Activated CD8-positive, alpha-beta memory T cell treated with anti-CD3 and anti-CD28 coated beads, Interleukin-2, amount 50 U/mL, for 4 hours (primary cell): ENCODE results near the gene SYNDIG1.
"Not testable (repeated sequence)": the region's sequence is repeated elsewhere in the genome, so short reads cannot be mapped to it uniquely, and the experiment has no call there.

Experiments
- DNase-seq: peaks from one replicate; pipeline ENCODE4 v3.0.0-alpha.2; 2020

SYNDIG1 gene

DNA sequence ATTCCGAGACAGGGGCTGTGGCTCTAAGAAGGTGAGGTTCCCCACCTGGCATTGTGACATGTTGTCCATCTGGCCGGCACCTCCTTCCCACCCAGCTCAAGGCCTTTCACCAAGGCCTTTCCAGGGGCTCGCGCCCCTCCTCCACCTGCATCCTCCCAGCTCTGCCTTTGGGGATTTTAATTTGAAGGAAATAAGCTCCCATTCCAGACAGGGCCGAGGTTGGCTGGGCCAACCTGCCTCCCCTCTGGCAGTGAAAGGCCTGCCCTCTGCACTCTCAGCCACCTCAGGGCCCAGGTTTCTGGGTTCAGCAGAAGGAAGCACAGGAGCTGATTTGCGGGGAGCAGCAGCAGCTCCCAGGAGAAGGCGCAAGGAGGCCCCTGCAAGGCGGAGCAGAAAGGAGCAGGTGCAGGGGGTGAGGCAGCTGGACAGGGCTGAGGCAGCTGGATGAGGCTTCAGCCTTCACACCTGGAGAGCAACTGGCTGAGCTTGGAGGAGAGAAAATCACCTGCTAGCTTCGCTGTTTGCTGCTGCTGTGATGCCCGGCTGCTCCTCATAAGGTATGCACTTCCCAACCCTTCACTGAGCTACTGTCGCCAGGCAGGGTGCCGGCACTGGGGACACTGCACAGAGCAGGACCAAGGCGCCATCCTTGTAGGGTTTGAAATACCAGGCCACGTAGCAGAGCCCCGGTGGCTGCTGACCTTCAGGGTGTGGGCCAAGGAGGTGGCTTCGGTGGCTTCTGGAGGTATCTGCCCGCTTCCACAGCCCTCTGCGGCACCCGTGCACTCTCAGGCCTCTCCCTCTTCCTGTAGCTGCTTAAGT is 147.0 kb downstream of the SYNDIG1 start:
- no peak for DNase-seq

DNA sequence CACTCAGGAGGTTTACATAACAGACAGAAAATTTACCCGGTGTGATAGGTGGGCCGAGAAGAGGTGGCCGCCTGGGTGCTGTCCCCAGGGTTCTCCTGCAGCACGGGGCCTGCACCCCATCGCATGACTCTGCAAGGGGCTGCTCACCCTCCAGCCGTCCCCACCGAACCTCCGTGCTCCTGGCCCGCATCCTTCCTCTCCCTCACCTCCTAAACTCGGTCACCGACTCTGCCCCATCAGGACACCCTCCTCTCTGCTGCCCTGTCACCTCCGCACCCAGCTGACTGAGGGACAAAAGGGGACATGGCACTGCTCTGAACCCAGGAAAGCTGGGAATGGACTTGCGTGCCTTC is 147.6 kb downstream of the SYNDIG1 start:
- DNase-seq: no peak

DNA sequence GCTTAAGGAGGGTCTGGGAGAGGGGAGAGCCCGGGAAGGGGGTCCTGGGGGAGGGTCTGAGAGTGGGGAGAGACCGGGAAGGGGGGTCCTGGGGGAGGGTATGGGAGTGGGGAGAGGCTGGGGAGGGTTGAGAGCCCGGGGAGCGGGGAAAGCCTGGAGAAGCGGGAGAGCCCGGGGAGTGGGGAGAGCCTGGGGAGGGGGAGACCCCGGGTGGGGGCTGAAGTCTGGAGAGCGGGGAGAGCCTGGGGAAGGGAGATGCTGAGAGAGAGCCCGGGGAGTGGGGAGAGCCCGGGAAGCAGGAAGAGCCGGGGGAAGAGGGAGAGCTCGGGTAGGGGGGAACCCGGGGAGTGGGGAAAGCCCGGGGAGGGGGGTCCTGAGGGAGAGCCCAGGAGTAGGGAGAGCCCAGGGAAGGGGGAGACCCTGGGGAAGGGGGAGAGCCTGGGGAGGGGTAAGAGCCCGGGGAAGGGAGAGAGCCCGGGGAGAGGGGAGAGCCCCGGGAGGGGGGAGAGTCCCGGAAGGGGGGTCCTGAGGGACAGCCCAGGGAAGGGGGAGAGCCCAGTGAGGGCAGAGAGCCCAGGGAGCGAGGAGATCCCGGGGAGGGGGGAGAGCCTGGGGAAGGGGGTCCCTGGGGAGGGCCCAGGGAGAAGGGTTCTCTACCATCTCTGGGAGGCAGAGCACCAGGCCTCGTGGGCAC is 148.5 kb downstream of the SYNDIG1 start:
- no peak for DNase-seq

DNA sequence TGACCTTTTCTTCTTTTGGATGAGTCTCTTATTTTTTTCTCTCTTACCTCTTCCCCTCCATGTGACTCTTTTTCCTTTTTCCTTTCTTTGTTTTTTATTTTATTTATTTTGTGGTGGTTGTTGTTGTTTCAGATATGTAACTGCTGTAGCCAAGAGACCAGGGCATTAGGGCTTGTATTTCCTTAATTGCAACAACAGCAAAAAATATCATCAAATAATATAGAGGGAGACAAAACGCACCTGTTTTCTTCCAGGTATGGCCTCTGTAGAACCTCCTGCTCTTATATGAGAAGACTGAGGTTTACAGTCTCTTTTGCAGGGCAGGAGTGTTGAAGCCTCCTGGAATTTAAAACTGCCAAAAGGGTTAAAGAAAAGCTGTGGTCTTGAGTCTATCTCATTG is 149.3 kb downstream of the SYNDIG1 start:
- DNase-seq: no peak

DNA sequence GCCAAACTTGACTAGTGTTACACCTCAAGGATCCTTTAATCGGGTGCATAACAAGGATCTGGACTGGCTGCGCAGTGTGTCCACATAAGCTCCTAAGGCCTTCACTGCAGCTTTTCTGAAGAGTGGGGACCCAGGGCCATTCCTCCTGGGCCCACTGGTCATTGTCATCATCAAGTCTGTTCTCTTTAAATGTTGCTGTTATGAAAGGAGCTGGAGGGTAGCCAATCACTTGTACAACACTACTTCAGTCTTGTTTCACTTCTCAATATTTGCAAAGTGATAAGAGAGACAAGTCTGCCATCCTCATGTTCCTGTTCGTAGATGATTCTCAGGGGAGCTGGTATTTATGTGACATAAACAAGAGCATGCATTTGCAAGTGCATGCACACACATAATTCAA is 149.8 kb downstream of the SYNDIG1 start:
- DNase-seq: no peak

DNA sequence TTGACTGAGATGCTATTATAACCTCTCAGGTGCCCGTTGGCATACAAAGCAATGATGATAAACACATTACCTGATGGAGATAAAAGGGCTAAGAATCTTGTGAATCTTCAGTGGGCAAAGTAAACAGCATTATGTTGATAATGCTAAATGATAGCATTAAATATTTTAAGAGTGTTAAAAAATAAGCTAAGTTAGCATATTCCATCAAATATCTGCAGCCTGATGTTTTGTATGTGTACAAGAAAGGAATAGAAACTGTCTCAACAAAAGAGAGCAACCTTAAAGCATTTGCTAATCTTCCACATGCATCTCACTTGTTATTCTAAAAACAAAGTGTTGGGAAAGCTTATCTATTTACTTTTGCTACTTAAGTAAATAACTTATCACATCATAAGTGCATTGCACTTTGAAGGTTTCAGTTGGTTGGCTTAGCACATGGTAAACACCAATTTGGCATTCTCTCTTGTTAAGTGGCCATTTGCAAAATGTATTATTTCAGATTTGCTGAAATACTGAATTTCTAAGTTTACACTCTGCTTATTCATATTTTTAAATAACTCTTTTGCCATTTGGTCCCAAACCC is 151.6 kb downstream of the SYNDIG1 start:
- DNase-seq: no peak

DNA sequence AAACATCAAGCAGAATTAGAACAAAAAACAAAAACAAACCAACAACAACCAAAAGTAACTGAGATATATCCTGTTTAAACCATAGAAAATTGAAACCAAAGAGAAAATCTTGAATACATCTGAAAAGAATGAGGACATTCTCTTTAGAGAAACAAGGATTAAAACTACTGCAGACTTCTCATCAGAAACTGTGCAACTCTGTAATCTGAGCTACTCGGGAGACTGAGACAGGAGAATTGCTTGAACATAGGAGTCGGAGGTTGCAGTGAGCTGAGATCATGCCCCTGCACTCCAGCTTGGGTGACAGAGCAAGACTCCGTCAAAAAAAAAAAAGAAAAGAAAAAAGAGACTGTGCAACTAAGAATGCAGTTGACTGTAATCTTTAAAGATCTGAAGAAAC is 153.4 kb downstream of the SYNDIG1 start:
- no peak for DNase-seq

DNA sequence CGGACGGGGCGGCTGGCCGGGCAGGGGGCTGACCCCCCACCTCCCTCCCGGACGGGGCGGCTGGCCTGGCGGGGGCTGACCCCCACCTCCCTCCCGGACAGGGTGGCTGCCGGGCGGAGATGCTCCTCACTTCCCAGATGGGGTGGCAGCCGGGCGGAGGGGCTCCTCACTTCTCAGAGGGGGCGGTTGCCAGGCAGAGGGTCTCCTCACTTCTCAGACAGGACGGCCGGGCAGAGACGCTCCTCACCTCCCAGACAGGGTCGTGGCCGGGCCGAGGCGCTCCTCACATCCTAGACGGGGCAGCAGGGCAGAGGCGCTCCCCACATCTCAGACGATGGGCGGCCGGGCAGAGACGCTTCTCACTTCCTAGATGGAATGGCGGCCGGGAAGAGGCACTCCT is 156.7 kb downstream of the SYNDIG1 start:
- DNase-seq: not testable (repeated sequence)

DNA sequence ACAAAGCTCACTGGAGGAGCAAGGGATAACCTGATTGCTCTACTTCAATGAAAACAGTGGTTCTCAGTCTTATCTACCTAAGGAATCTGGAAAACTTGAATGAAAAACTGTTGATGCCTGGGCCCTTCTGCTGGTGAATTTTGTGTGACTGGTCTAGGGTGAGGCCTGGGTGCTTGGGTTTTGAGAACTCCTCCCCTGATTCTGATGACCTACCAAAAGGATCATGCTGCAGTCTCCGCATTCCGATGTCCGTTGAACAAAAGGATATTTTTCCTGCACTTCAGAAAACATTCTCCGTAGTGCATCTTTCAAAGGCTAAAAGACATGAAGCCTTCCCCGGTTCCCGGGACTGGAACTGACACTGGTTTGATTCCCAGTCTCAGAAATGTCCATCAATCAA is 157.9 kb downstream of the SYNDIG1 start:
- no peak for DNase-seq

DNA sequence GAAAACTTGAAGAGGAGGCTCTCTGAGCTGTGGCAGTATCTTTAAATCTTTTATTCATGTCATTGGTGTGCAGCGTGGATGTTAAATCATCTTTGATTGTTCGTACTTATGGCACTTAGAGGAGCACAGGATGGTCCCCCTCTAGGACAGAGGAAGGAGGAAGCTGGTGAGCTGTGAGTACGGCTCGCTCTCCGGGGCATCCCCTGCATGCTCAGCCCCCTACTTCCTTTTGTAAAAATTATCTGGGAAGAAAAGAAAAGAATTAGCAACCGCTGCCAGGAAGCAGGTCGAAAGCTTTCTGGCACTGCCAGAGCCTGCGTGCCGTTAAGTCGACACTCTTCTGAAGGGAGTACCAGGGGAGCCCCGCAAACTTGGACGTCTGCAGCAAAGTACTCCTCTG is 158.5 kb downstream of the SYNDIG1 start:
- no peak for DNase-seq

DNA sequence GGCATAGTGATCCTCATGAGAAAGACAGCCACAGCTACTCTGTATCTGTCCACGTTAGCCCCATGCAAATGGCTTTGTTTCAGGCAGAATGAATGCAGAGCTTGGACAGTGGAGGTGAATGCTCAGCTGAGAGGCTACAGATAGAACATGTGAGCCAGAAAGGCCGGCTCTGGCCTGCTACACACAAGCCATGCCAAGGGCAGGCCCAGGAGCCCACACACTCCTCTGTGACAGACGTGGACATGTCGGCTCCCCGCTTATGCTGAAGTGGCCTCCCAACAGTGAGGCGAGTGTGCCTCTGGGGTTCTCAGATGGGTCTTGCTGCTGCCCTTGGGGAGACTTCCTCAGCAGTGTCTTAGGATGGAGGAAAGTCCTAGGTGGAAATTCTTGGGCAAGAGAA is 159.6 kb downstream of the SYNDIG1 start:
- DNase-seq: no peak

DNA sequence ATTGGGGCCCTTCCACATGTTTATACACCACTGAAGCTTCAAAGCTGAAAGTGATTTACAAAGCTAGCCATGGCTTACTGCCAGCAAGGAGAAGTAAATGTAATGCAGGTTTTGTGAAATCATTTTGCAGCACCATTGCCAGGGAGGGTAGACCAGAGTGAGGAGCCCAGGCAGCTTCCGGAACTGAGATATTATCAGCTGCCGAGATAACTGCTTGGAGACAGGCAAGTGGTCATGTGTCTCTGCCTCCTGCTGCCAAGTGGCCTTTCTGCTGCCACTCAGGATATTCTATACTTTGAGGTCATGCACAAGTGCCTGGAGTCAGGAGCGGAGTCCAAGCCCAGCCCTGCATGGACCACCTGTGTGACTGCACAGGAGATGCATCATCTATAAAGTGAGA is 160.2 kb downstream of the SYNDIG1 start:
- DNase-seq: no peak

DNA sequence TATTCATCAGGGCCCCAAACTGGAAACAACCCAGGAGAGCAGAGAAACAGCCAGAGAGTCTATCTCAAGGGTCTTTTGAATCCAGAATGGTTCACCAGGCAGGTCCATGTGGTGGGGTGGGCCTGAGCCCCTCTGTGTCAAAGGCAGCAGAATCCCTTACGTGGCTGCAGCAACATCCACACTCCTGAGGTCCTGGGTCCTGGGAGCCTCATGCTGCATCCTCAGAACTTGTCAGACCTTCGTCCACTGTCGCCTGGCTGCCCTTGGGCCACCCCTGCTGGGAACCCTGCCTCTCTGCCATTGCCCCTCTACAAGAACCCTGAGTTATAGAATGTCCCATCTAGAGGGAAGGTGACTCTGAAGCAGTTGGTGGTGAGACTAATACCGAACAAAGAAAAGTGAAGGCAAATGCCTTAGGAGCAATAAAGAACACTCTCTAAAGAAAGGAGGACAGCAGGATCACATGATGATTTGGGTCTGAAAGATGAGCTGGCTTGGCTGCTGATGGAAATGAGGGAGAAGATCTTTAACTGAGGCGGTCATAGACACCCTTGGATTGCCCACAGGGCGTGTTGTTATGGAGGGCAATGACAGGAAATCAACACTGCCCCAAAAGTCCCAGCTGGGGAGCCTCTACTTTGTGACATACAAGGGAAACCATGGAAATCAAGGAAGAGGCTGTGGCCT is 161.2 kb downstream of the SYNDIG1 start:
- DNase-seq: no peak

DNA sequence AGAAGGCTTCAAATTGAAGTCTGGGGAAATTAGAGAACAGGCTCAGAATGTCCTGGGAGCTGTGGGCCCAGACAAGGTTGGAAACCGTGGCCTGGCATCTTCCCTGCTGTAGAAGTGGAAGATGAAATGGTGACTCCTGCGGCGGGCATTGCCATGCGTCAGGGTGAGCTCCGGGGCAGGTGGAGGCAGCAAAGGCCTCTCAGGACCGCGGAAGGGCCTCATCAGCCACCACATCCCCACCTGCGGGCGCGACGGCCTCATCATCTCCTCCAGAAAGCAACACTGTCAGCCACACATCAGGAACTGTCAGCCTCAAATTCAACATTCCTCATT is 161.7 kb downstream of the SYNDIG1 start:
- DNase-seq: no peak

DNA sequence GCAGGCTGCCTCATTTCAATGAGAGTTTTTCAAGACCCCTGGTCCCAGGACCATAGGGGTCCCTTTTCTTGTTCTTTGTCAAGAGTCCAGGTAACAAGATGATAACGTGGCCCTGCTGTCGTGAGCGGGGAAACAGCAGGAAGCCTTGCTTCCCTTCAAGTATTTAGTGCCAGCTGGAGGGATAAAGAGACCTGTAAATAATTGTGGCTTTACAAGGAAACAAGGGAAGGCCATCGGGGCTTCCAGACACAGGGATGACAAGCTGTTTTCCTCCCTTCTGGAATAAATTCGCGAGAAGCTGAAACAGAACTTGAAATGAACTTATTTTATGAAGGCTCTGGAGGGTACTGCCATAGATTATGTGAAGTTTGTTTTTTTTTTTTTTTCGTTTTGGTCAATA is 163.2 kb downstream of the SYNDIG1 start:
- no peak for DNase-seq

DNA sequence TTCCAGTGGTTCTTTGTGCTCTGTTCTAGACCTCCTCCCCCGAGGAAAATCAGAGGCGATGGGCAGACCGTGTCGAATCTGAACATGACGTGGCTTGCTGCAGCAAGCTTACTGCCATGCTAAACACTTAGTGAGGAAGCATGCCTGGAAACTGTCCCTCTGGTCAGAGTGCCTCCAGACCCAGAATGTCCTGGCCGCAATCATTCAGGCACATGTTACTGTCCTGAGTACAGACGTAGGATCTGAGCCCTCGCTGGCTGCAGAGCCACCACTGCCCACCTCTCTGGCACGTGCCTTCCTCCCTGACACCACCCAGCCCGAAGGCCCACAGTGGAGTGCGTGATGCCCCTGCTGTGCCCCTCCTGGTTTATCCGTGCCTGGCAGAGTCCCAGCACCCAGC is 163.6 kb downstream of the SYNDIG1 start:
- no peak for DNase-seq

DNA sequence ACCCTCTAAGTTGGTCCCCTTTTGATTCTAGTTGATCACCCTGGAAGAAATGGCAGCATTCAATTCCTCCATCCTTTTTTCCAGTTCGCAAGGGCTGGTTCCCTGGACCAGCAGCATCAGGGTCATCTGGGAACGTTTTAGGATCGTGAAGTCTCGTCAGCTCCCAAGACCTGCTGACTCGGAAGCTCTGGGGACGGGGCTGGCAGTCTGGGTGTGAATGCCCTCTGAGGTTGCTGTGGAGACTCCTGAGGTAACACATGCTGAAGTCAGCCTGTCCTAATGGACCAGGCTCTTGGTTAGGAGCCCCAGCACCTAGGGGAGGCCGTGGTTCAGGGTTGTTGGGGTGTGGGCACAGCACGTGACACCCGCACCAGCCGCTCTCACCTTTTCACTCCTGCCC is 164.1 kb downstream of the SYNDIG1 start:
- DNase-seq: no peak

DNA sequence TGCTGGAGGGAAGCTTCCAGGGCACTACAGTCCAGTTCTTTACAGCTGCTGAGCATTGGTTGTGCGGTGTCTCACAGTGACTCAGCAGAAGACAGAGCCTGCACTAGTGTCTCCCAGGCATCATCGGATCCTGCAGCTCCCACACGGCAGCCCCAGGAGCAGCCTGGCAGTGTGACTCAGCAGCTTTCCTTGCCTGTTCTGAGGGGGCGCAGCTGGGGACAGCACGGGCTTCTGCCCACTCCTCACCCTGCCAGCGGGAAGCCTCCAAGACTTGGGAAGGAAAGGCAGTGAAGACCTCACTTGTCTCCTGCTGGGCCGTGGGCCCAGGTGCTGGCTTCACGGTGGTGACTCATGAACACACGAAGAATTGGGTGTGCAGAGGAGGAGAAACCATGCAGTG is 165.4 kb downstream of the SYNDIG1 start:
- no peak for DNase-seq

DNA sequence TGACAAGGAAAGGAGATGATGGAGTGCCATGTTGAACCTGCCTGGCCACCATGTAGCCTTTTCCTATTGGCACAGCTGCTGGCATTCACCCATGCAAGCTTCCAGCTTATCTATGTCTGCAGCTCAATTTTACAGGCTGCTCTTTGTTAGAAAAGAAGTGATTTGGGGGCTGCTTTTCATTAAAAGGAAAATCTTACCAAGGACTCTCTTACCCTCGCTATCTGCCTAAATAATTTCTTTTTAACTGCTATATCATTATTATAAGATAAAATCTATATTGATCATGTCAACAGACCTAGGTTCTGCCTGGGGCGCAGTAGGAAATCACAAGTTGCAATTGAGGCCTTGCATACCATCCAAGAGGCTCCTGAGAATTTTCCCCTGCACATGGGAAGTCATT is 167.2 kb downstream of the SYNDIG1 start:
- DNase-seq: no peak

DNA sequence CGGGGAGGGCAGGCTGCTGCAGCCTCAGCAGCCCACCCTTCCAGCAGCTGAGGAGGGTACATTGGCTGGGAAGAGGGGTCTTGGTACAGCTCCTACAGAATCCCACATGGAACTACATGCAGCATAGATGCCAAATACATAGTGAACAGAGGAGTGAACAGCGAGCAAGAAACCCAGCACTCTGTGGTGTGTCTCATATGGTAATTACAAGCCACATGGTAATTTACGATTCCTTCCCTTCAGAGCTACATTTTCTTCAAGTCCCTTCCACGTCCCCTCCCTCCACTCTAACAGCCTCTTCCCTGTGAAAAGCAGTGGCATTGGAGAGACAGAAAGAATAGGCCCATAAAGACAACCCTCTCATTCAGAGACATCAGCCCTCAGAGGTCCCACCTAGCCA is 167.7 kb downstream of the SYNDIG1 start:
- no peak for DNase-seq

DNA sequence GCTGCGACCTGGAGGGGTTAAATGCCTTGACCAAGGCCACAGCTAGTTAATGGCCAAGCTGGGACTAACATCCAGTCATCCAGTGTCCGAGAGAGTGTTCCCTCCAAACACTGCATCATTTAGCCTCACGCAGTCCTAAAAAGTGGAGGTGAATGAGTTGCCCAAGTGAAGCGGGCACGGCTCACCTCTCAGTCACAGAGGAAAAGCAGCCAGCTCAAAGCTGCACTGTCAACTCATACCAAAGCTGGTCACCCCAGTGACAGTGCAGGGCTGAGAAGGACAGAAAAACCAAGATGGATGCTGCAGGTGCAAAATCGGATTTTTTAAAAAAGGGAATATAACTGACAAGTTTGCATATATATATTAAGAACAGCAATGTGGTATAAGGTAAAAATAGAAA is 168.5 kb downstream of the SYNDIG1 start:
- no peak for DNase-seq

DNA sequence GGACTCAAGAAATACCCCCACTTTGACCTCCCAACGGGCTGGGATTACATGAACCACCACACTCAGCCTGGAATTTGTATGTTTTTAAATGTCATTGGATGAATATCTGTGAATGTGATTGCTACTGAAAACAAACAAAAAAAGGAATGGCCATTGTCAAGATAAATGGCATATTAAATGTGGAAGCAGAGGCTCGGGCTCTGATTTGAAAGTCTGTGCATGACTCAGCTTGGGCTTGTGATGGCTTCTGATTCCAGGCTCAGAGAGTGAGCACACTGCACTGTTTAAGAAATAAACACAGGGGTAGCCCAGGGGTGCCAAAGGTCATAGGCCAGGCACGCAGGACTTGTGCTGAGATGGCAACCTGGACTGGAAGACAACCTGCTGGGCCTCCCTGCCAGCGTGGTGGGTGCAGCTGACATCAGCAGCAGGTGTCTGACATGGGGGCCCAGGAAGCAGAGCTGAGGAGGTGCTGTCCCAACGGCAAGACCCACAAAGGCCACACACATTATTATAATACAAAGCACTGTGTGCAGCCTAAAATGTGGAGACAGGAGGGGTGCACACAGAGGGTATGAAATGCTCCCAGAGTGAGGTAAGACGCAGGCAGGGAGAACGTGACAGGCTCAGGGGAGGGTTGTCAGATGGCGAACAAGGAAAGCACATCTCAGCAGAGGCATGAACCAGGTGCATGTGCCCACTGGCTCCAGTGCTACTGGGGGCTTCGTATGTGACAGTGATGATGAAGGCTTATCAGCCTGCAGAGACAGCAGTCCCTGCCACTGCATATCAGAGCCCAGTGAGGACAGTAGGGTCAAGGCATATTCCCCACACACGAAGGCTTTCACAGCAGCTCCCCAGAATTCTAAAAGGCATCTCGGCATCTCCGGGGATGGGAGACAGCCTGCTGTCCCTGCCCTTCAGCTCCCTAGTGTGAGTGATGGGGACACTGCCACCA is 169.4 kb downstream of the SYNDIG1 start:
- DNase-seq: no peak

DNA sequence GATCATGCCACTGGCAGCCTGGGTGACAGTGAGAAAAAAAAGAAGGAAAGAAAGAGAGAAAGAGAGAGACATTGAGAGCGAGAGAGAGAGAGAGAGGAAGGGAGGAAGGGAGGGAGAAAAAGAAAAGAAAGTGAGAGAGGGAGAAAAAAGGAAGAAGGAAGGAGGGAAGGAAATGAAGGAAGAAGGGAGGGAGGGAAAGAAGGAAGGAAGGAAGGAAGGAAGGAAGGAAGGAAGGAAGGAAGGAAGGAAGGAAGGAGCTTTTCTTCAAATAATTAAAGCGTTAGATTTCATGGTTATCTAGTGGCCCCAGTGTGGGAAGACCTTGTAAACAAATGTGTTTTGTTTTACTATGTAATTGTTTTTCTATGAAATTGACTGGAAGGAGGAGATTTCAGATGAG is 170.8 kb downstream of the SYNDIG1 start:
- DNase-seq: no peak
